Vagina (tissue), 2 donors: ENCODE results near the gene CDC14B.

Experiments
- POLR2A ChIP-seq, 2 donors: fragments of 450-650 bp; IDR thresholded peaks; one replicate each; pipeline ENCODE4 v1.6.1; 2017; ENCODE audit warnings: antibody characterized with exemption in 2 of 2, mild to moderate bottlenecking in 2 of 2, moderate library complexity in 2 of 2
- POLR2AphosphoS5 ChIP-seq, 2 donors: sonication (generic); formaldehyde crosslinking; IDR thresholded peaks; one replicate each; pipeline ENCODE4 v1.9.0; 2017; ENCODE audit warnings: antibody characterized with exemption in 2 of 2, mild to moderate bottlenecking in 2 of 2, low read depth in 1 of 2; ENCODE audit not compliant: insufficient read depth in 1 of 2
- TF ChIP-seq, protein P1 (sequence below), 3 experiments: fragments of 450-650 bp in 2 of 3; fragments of 200-600 bp in 1 of 3; sonication (generic) in 1 of 3; IDR thresholded peaks; one replicate each; pipeline ENCODE4 v1.5.1; 2017 to 2019; ENCODE audit warnings: antibody characterized with exemption in 3 of 3, mild to moderate bottlenecking in 2 of 3, moderate library complexity in 2 of 3

DNA sequence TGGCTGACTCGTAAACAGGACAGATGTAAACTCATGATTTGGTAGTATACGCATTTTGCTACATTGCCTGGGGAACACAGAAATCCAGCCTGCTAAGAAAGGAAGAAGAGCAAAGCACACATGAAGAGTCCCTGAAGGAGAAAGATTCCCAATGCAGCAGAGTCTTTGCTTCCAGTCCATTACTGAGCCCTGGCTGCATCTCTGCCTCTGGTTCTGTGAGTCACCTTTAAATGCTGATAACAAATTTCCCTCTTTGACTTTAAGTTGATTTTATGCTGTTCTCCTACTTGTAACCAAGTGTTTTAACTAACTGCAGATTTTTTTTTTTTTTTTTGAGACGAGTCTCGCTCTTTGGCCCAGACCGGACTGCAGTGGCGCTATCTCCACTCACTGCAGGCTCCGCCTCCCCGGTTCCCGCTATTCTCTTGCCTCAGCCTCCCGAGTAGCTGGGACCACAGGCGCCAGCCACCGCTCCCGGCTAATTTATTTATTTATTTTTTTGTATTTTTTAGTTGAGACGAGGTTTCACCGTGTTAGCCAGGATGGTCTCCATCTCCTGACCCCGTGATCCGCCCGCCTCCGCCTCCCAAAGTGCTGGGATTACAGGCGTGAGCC is 44.0 kb upstream of the CDC14B start:
- TF ChIP-seq, protein P1, sequence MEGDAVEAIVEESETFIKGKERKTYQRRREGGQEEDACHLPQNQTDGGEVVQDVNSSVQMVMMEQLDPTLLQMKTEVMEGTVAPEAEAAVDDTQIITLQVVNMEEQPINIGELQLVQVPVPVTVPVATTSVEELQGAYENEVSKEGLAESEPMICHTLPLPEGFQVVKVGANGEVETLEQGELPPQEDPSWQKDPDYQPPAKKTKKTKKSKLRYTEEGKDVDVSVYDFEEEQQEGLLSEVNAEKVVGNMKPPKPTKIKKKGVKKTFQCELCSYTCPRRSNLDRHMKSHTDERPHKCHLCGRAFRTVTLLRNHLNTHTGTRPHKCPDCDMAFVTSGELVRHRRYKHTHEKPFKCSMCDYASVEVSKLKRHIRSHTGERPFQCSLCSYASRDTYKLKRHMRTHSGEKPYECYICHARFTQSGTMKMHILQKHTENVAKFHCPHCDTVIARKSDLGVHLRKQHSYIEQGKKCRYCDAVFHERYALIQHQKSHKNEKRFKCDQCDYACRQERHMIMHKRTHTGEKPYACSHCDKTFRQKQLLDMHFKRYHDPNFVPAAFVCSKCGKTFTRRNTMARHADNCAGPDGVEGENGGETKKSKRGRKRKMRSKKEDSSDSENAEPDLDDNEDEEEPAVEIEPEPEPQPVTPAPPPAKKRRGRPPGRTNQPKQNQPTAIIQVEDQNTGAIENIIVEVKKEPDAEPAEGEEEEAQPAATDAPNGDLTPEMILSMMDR (IDR thresholded peaks at IDR 0.05): no peak
- TF ChIP-seq POLR2A (IDR thresholded peaks at IDR 0.05): no peak
- TF ChIP-seq POLR2AphosphoS5 (IDR thresholded peaks at IDR 0.05; ENCODE audit: insufficient read depth in 1 of 2, low read depth in 1 of 2): no peak
